ENCODE results near the gene MBP. TPM values are rescaled to one million over a fixed set of nuclear protein-coding genes. Genes with fewer than 3 reads are reported as not detected.

MBP gene
- total and polyA plus RNA-seq, 2 of the 13 experiments (the other 11 are each of a cell fraction or from before 2014, with no cell fraction given): 5.0 to 8.5 TPM

GRCh38 chr18:77130229-77131099 lies 2.1 kb downstream of the MBP start:
- intact Hi-C loops (cut with micrococcal nuclease; ENCODE audit: unreplicated experiment) (loop anchor here (5.0 kb wide), 2 partner anchors 73 to 128 kb away; no protein-coding TSS in a partner anchor), in situ Hi-C loops (cut with HindIII; ENCODE audit: extremely low pct_ligation_motif_present, low pct_unique_long_range_greater_than_20kb) (no loop called here)

More at GRCh38 chr18:77130229-77131099, 2.1 kb downstream of the MBP start:
- H3K36me3 ChIP-seq (replicated peaks in 1 of 2; ENCODE audit: control insufficient read depth in 1 of 2, insufficient read depth in 2 of 2, low read length in 2 of 2): no peaks in the 10 kb centered on the region
- peak overlapping the region; percentile 75 for H3K9ac ChIP-seq (ENCODE audit: insufficient read depth, low read depth, low read length)
- no TSS peak for BruUV-seq (replicated peaks)
- peaks cover 36% of the 10 kb centered on the region for H3K4me1 ChIP-seq (ENCODE audit: insufficient read depth, low read length)
- H3K4me3 ChIP-seq (replicated peaks in 1 of 3; ENCODE audit: insufficient read depth in 1 of 3, low read depth in 2 of 3, low read length in 3 of 3): peak overlapping the region; percentile 66 to 82 (median 73); a peak in 5 of 6 replicates
- CTCF ChIA-PET (ENCODE audit: low intra/inter-chr PET ratio, low total read pairs): no interaction called here
- no peak for ATAC-seq
- no peak overlapping the region for H3K27ac ChIP-seq (ENCODE audit: extremely low read length, insufficient read depth, low read length)
- no peak for DNase-seq (ENCODE audit: low spot score)
- no peaks in the 10 kb centered on the region; the same call in 1 of the 2 replicates for H4K20me1 ChIP-seq (ENCODE audit: insufficient read depth, low read length)
- no peak overlapping the region for H2AFZ ChIP-seq (ENCODE audit: low read length)
- no peak for FAIRE-seq
- TF ChIP-seq RNF2 (conservative IDR thresholded peaks at IDR 0.05; ENCODE audit: low read depth) (no peak), DPF2 (CRISPR knock-in tag; IDR thresholded peaks at IDR 0.05; ENCODE audit: borderline replicate concordance, low read depth) (no peak), MTF2 (CRISPR knock-in tag; IDR thresholded peaks at IDR 0.05; ENCODE audit: borderline replicate concordance) (no peak), ZSCAN12 (CRISPR knock-in tag; IDR thresholded peaks at IDR 0.05) (no peak), ZNF383 (CRISPR knock-in tag; IDR thresholded peaks at IDR 0.05; ENCODE audit: borderline replicate concordance) (no peak), ZSCAN29 (CRISPR knock-in tag; conservative IDR thresholded peaks at IDR 0.05) (no peak), ZNF776 (CRISPR knock-in tag; IDR thresholded peaks at IDR 0.05) (no peak), NFRKB (IDR thresholded peaks at IDR 0.05) (no peak), ZNF543 (CRISPR knock-in tag; IDR thresholded peaks at IDR 0.05) (no peak), ZNF263 (CRISPR knock-in tag; IDR thresholded peaks at IDR 0.05) (no peak), REXO4 (CRISPR knock-in tag; IDR thresholded peaks at IDR 0.05; ENCODE audit: borderline replicate concordance) (no peak), MAFF (IDR thresholded peaks at IDR 0.05; ENCODE audit: low read depth, low read length) (no peak), PCBP1 (IDR thresholded peaks at IDR 0.05; ENCODE audit: borderline replicate concordance, low read depth, low read length) (no peak), MBNL3 (CRISPR knock-in tag; conservative IDR thresholded peaks at IDR 0.05) (no peak), SPEN (CRISPR knock-in tag; IDR thresholded peaks at IDR 0.05; ENCODE audit: low read depth) (no peak), ZNF782 (CRISPR knock-in tag; IDR thresholded peaks at IDR 0.05; ENCODE audit: borderline replicate concordance) (no peak), ZNF737 (CRISPR knock-in tag; IDR thresholded peaks at IDR 0.05; ENCODE audit: borderline replicate concordance) (no peak)
- TF ChIP-seq, protein P1, sequence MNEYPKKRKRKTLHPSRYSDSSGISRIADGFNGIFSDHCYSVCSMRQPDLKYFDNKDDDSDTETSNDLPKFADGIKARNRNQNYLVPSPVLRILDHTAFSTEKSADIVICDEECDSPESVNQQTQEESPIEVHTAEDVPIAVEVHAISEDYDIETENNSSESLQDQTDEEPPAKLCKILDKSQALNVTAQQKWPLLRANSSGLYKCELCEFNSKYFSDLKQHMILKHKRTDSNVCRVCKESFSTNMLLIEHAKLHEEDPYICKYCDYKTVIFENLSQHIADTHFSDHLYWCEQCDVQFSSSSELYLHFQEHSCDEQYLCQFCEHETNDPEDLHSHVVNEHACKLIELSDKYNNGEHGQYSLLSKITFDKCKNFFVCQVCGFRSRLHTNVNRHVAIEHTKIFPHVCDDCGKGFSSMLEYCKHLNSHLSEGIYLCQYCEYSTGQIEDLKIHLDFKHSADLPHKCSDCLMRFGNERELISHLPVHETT (CRISPR knock-in tag; conservative IDR thresholded peaks at IDR 0.05): no peak
- TF ChIP-seq, protein P2, sequence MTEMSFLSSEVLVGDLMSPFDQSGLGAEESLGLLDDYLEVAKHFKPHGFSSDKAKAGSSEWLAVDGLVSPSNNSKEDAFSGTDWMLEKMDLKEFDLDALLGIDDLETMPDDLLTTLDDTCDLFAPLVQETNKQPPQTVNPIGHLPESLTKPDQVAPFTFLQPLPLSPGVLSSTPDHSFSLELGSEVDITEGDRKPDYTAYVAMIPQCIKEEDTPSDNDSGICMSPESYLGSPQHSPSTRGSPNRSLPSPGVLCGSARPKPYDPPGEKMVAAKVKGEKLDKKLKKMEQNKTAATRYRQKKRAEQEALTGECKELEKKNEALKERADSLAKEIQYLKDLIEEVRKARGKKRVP (CRISPR knock-in tag; IDR thresholded peaks at IDR 0.05): no peak
- TF ChIP-seq, protein P3, sequence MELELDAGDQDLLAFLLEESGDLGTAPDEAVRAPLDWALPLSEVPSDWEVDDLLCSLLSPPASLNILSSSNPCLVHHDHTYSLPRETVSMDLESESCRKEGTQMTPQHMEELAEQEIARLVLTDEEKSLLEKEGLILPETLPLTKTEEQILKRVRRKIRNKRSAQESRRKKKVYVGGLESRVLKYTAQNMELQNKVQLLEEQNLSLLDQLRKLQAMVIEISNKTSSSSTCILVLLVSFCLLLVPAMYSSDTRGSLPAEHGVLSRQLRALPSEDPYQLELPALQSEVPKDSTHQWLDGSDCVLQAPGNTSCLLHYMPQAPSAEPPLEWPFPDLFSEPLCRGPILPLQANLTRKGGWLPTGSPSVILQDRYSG (CRISPR knock-in tag; IDR thresholded peaks at IDR 0.05): no peak
- H3K27me3 ChIP-seq (ENCODE audit: control insufficient read depth in 1 of 2, insufficient read depth in 2 of 2, low read length in 2 of 2): peaks cover 0 to 16% of the 10 kb centered on the region in 2 experiments; a peak in 2 of 5 replicates
- H3K79me2 ChIP-seq (ENCODE audit: insufficient read depth, low read length): peaks cover 9% of the 10 kb centered on the region
- POLR2A ChIA-PET: interaction anchor here (0.7 to 1.4 kb wide), 4 partner anchors 14 to 74 kb away, joined by 3 to 7 read pairs (median 3); no protein-coding TSS in a partner anchor
- WGBS (ENCODE audit: low lambda C conversion rate): 69% methylated on average over 27 of the region's 27 CpGs
- peak overlapping the region; percentile 84 for H3K4me2 ChIP-seq (ENCODE audit: low read depth, low read length)
- H3K9me3 ChIP-seq (ENCODE audit: low read length): no peaks in the 10 kb centered on the region

All from HepG2 (cell line).